Left kidney (tissue), 2 donors: ENCODE results near the gene MEIS1. TPM values are rescaled to one million over a fixed set of nuclear protein-coding genes. Genes with fewer than 3 reads are reported as not detected.

ENCODE experiments used
- DNase-seq: peaks from one replicate; pipeline ENCODE4 v3.0.0-alpha.2; 2013
- polyA plus RNA-seq: library from polyadenylated mRNA; unstranded; fragments of 120-200 nt; gene quantifications from one replicate; pipeline ENCODE4 v1.2.1, GENCODE V29; 2013; ENCODE audit not compliant: insufficient read length

MEIS1 gene
- polyA plus RNA-seq, 1 donor, result 164 TPM

DNA sequence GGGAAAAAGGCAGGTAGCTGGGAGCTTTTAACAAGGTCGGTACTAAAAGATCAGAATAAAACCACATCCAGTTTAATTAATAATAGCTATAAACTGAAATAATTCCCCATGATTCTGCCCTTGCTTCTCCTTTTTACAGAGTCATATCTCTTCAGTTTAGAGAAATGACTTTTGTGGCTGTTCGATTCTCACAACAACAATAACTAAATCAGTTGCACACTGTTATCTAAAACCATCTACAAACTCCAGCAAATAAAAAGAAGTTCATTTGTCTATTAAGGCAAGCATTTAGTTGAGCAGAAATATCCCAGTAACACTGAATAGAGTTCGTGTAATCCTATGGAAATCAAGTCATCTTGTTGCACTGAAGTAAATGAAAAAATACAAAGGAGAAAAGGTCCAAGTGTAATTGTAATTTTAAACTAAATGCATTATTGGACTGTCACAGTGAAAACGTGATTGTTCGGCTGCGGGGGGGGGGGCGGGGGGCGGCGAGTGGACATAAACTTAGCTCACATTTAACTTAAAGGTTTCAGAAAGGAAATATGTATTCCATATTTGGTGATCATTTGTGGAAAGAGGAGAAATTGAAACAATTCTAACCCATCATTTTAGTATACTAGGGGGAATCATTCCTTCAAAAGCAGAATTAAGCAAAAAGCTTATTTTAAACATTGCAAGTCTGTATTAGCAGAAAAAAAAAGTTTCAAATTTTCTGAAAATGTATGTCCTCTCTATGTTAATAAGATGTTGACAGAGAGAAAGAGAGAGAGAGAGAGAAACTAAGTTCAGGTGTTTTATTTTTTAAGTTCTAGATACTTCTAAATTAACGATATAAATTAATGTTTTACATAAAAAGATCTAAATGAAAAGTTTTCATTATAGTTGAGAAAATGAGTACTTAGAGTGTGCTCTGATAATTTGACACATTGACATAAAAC lies 144.5 kb downstream of the MEIS1 start:
- DNase-seq, result no peak

DNA sequence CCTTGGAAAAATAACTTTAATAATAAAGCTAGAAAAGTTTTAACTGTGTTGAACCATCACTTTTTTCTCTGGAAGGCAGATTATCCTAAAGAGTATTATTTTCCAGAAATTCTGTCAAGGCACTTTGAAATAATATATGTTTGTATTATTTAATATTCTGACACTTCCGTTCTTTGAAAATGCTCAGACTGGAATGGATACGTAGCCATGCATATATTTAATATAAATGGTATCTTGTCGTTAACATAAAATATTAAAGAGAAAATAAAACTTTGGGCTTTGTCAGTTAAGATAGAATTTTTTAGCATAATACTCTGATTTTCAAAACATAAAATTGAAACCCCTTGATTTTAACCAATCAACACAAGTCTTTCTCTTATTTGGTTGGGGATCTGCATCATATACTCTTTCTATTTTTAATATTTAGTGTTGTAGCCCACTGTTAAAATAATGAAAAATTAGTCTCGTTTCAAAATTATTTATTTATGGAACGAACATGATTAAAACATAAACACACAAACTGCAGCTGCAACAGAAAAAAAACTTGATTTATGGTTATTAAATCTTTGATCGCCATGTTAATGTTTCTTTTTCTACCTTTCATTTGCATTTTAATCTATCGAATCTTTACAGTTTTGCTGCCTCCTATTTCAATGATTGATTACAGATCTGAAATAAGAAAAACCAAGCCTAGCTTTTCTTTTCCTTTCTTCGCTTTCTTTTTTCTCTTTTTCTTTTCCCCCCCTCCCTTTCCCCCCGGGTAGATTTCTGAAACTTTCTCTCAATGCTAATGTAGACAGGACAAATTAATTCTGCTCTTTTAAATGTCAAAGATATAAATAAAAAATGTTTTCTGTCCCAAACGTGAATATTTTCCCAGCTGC lies 145.5 kb downstream of the MEIS1 start:
- peak; percentile 84 for DNase-seq

DNA sequence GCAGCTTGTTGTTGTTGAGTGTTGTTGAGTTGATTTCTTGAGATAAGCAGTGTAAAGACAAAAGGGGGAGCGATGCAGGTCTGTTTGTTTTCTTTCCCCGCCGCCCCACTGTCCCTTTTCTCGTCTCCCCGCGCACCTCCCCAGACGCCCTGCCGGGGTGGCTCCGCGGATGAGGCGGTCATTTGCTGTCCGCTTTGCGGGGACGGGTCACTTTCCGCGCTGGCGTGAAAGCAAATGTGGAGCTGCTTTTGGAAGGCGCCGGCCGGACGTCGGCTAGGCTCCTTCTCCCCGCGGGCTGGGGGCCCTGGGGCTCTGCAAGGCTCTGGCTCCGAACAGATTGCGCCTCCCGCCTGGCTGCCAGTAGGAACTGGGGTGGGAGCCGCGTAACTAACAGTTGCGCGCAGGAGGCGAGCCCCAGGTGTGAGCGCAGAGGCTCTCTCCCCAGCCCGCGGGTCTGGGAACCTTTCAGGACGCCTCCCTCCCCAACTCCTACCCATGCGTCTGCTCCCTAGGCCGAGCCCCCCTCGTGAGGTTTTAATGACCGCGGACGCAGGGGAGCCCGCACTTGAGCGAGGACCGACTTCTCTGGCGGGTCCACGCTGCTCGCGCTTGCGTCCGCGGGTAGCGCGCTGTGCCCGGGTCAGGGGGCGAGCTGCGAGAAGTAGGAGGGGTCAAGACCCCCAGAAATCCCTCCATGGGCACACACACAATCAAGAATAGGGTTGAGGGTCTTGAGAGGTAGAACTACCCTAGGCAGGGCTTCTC lies 146.6 kb downstream of the MEIS1 start:
- DNase-seq, result peak; percentile 66

DNA sequence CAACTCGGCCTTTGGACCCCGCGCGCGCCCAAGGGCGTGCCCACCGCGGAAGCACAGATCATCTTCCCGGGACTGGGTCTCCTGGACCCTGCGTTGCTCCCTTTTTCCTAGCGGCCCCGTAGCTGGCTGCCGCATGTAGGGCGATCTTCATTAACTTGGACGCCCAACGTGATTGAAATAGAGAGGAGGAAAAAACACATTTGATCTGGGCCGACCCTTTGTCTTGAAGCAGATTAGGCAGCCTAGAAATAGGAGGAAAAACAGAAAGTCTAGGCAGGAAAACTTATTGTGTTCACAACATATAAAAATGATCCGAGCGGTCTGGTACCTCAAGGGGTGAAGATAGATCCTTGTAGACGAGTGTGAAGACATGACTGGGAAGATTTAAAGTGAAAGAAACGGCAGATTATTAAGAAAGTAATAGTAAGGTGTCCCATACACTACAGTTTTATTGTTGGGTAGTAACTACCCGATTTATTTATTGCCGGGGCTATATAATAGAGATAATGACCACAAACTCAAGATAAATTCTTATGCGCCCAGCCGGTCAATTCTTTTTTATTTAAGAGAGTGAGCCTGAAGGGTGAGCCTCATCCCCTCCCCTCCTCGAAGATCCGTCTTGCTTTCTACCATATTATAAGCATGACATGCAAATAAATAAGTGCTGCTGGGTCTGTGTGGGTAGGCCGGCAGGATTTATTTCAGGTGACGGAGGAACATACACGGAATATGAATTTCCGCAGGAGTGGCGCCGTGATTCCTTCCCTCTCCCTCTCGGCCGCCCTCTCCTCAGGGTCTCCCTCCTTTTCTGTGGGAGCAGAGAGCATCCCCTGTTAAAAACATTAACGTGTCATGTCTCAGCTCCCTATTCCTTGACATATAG lies 147.4 kb downstream of the MEIS1 start:
- peak; percentile 59 for DNase-seq

DNA sequence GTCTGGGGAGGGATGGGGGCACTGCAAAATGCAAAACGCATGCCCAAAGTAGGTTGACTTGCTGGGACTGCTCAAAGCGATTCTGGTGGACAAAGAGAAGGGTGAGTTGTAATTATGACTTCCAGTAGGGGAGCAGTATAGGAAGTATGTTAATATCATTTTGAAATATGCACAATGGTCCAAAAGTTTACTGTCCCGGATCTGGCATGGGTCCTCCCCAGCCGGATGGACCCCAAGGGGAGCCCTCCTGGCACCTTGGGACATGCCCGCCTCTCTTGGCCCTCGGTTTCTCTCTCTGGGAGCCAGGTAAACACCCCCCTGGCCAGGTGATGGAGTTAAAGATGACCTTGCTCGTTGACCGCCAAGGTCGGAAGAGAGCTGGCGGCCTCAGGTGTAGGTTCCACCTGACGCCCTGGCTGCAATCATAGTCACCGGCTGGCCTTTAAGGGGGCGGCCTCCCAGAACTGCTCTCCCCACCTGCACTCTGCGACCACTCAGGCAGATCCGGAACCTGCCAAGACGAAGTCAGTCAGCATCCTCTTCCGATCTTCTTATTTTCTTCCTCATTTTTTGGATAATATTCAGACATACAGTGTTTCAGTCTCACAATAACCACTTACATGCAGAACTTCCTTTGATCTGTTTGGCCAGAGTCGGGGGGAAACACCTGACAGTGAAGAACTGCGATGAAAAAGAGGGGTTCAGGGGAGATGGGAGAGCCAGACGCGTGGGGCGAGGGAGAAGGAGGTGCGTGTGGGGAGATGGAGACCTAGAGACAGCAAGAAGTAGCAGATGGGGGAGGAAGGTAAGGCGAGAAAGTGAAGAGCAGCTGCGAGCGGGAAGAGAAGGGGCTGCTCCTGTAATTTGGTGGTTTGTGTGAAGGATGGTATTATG lies 148.3 kb downstream of the MEIS1 start:
- DNase-seq, result no peak

DNA sequence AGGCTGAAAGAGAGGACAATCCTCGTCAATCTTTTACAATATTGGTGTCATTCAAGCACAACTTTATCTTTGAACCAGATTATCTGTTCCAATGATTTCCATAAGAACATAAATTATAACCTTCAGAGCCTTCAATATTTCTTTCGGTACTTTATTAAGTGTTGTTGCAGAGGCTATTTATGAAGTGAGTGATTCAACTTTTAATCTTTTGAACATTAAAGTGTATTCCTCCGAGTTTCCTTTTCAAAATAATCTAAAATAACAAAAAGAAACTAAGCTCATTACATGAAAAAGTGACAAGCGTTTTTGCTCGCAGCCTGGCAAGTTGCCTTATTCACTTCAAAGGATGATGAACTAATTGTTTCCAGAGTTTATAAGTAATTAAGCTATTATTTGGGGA lies 149.0 kb downstream of the MEIS1 start:
- no peak for DNase-seq

DNA sequence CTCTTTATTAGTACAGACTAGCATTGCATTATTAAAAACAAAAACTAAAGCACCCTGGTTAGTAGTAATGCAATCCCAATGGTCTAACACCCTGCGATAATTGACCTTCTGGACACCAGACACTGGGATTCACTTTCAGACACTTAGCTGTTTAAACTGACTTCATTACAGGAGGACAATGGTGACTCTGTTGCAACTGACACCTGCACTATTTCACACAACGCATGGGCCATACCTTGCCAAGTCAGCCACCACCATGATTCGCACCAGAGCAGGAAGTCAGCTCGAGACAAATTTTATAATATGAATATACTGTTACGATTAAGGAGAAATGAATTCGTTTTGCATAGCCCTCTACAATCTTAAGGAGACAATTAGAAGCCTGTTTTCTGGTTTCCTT lies 150.7 kb downstream of the MEIS1 start:
- DNase-seq, result no peak

DNA sequence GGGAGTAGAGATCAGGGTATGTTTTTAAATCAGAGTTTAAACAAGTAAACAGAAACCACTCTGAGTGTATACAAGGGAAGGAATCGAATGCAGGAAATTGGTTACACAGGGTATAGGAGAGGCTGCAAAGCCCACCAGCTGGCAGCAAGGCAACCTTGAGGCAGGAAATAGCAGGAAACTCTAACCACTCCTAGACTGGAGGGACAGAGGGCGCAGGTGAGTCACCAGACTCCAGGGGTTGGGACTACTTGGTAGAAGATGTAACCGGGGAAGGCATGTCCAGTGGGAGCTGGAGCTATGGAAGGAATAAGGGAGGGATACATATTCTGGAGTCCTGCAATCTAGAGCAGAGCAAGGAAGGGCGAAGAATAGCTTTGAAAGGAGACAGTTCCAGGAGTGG lies 152.3 kb downstream of the MEIS1 start:
- no peak for DNase-seq

DNA sequence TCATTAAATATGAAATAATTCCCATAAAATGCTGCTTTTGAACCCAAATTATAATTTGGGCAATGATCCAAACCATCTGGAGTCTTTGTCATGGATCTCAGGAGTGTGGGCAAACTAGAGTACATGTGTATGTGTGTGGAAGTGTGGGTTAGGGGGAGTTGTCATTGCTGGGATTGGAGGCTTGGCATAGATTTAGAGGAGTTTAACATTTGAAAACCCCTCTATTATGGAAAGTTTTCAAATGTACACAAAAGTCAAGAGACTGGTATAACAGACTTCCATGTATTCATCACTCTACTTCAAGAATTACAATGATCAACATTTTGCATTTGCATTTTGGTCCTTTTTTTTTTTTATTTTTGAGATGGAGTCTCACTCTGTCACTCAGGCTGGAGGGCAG lies 159.1 kb downstream of the MEIS1 start:
- no peak for DNase-seq

DNA sequence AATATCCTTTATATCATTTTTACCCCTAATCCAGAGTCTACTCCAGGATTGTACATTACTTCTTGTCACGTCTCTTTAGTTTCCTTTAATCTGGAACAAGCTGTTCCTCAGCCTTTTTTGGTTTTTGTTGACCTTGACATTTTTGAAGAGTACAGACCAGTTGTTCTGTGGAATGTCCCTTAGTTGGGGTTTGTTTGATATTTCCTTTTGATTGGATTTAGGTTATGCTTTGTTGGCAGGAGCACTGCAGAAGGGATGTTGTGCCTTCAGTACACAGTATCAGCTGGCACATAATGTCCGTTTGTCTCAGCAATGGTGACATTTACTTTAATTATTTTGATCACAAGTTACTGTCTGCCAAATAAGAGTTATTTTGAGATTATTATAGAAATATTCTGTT lies 160.6 kb downstream of the MEIS1 start:
- no peak for DNase-seq

DNA sequence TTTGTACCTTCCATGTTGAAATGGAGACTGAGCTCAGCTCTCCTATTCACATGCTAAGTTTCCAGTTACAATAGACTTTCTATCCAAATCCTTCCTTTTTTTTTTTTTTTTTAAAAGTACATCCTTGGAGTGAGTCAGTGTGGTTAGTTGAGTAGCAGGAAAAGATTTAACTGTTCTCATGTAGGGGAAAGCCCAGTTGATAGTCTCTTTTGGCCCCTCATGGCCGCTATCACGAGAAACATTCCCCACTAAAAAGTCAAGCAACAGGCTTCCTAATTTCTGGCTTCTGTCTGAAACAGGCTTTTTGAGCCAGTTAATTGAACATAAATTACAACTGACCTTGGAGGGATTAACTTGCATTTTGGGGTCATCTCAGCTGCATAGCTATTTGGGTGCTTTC lies 161.3 kb downstream of the MEIS1 start:
- no peak for DNase-seq

DNA sequence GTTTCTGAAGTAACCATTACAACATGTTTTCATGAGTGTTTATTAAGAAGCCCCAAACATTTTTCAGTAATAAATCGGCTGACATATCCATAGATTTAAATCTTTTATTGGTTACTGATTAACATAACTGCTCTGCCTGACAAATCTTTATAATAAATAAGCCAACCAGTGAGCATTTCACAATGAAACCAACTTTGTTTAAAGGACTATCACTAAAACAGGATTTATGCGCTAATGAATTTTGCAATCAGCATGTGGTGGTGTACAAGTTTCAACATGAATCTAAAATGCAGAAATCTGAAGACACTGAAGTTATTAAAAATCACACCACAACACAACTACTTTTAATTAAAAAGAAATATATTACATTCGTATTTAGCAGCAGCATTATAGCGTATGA lies 166.7 kb downstream of the MEIS1 start:
- DNase-seq, result no peak

DNA sequence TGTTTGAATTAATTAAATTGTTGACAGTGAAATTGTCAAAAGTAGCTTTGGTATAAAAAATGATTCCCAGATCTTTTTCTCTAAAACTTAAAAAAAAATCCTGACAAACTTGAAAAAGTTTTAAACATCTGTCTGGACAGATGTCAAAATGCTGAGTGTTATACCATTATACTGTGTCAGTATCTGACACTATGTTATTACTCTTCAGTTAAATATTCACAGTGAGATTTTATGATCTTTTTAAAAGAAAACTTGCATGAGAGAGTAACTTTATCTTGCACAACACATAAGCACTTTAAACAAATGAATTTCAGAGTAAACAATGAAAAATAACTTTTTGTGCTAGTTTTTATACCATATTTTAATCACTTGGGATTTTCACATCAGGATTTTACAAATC lies 167.4 kb downstream of the MEIS1 start:
- no peak for DNase-seq

DNA sequence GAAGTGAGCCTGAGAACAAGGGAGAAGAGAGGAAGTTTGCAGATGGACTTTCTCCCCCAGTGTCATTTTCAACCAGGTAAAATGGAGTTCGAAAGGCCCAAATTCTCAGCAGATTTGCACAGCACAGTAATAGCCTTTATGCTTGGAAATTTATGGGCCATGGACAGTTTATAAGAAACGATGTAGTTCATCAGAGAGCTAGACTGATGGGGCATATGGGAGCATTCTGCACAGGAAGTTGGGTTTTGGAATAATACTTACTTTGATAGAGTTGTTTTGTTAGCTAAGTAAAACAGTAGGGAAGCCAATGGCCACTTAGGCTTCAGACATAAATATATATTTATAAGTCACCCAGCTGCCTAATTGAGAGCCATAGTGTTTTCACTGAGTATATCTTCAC lies 169.4 kb downstream of the MEIS1 start:
- DNase-seq, result no peak

DNA sequence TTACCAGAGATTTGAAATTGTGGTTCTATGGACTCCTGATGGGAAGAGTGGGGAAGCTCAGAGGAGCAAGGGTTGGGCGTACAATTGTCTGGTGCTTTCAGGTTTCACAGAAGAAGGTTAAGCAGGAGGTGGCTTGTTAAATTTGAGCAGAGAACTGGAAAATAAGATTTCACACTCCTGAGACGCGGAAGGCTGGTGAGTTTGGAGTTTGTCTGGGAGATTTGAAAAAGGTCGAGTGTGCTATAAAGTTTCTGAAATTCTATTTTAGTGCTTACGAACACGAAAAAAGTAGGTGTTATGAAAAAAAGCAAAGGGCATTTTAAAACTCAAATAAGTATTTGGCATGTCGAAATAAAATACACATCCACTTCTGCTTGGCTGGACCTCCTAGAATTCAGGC lies 170.1 kb downstream of the MEIS1 start:
- no peak for DNase-seq

DNA sequence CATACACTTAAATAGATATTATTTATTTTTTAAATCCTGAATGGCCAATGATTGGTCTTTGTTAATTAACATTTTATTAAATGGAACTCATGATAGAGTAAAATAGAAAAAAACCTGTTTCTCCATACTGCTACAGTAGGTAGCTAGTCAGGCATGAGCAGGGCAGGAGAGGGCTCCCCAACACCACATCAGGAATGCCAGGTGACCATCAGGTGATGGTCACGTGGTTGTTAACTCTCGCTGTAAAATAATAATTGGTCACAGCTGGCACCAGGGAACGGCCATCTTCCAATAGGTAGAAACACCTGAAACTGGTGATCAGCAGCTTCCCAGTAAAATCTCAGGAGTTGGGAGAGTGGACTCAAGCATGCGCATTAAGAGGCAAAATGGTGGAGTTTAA lies 172.2 kb downstream of the MEIS1 start:
- no peak for DNase-seq
